SK-MEL-5 (cell line): ENCODE data around the gene TPM1. TPM values are rescaled to one million over a fixed set of nuclear protein-coding genes. Genes with fewer than 3 reads are reported as not detected.

ENCODE experiments used
- DNase-seq: peaks from one replicate; pipeline ENCODE4 v3.0.0-alpha.2; 2016; ENCODE audit warnings: low read depth, low spot score
- in situ Hi-C: cut with HindIII; loops from 2 replicates; pipeline ENCODE4 v1.10.0; 2016; ENCODE audit warnings: low sequenced_read_pairs, high pct_unique_total_duplicates, low pct_unique_long_range_greater_than_20kb
- total RNA-seq: library from RNA; depleted of rRNA; stranded (reverse); fragments of >200 nt; shearing (Covaris generic); gene quantifications from 2 replicates; pipeline ENCODE4 v1.2.3, GENCODE V29; 2014

Gene TPM1
- total RNA-seq, 1 experiment from 2014 or later, result 29.8 TPM

DNA sequence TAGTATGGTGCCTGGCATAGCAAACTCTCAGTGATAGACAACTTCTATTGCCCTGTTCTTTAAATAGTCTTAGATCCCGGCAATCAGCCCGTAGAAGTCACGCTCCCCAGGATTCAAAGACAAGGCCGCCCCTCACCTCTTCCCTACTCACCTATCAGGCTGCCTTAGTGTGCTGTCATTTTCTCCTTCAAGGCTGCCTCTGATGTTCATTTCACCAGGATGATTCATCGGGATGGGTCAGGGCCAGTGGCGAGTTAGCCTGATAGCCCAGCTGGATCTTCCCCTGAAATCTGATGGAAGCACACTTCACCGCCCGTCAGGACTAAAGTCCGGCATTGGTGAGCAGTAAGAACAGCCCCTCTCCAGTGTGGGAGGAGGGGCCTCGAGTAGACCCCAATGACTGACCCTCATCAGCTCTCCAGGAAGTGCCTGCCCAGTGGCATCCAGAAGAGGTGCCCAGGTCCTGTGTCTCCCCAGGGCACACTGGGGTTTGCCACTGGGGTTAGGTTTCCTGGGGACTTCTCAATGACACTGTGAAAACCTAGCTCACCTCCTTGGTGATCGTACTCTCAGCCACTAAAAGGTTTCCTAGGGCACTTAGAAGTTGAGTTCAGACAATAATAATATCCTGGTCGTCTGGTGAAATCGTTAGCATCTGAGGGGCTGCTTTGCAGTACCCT, 37.5 kb downstream of the TPM1 start:
- no peak for DNase-seq
- in situ Hi-C loops, result no loop called here

GRCh38 chr15:63080634-63081250, 38.2 kb downstream of the TPM1 start:
- in situ Hi-C loops, result no loop called here
- DNase-seq, result no peak

- no peak for DNase-seq
- in situ Hi-C loops, result no loop called here
Measured at GRCh38 chr15:63082366-63082765, 39.8 kb downstream of the TPM1 start.

- DNase-seq, result no peak
- in situ Hi-C loops, result no loop called here
Measured at GRCh38 chr15:63083044-63083443, 40.5 kb downstream of the TPM1 start.

DNA sequence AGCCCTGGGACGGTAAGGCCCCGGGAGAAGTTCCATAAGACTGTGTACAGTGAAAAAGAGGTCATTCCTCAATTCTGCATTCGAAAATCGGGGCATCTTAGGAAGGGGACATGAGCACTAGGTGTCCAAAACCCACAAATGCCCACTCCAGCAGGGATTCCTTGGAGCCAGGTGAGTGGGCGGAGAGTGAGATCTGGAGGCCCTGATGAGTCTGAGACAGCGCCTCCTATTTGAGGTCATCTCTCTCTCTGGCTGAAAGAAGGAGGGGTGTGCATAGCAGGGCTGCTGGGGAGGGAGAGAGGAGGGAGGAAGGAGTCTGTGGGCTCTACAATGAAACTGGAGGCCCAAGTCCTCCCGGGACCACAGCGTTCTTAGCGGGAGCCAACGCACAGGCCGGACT, 41.0 kb downstream of the TPM1 start:
- in situ Hi-C loops, result no loop called here
- no peak for DNase-seq

- no peak for DNase-seq
- in situ Hi-C loops, result no loop called here
Measured at GRCh38 chr15:63084806-63085205, 42.3 kb downstream of the TPM1 start.

DNA sequence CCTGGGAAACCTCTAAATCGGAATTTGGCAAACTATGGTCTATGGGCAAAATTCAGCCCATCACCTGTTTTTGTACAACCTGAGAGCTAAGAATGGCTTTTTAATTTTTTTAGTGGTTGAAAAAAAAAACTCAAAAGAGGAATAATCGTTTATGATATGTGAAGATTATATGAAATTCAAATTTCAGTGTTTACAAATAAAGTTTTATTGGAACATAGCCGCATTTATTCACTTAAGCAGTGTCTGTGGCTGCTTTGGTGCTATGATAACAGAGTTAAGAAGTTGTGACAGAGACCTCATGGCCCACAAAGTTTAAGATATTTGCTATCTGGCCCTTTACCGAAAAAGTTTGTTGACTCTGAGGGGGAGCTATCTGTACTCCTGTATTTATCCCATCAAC, 42.7 kb downstream of the TPM1 start:
- DNase-seq, result no peak
- in situ Hi-C loops, result no loop called here

DNA sequence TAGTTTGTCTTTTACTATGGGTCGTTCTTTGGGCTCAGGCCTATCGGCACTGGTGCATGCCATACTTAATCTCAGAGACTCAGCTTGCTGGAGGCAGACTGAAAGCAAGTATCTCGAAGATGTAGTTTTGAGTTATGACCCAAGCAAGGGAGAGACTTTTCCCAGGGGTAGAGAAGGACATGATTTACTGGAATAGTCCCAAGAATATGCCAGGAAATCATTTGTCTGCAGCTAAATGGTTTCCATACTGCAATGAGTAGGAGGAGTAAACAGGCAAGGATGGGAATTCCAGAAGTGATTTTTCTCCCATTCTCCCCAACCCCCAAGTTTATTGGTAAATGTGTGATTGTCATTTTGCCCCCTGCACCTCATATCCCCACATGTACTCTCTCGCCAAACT, 43.7 kb downstream of the TPM1 start:
- DNase-seq, result no peak
- in situ Hi-C loops, result no loop called here

DNA sequence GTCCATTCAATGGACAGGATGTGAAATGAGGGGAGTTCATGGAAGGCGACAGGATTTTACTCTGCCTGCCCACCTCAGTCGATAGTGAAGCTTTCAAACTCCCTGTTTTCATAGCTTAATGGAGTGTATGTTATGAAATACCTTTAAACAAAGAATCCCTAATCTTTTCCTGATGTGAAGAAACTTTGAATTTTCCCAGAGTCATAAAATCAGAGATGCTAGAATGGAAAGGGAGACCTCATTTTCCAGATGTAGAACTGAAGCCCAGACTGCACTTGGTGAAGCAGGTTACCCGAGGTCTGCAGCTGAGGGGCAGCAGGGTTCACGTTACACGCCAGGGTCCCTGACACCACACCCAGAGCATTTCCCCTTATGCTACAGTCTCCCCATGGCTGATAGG, 44.4 kb downstream of the TPM1 start:
- DNase-seq, result no peak
- in situ Hi-C loops, result no loop called here

GRCh38 chr15:63088533-63089245, 46.1 kb downstream of the TPM1 start:
- in situ Hi-C loops, result no loop called here
- peak; percentile 60 for DNase-seq

DNA sequence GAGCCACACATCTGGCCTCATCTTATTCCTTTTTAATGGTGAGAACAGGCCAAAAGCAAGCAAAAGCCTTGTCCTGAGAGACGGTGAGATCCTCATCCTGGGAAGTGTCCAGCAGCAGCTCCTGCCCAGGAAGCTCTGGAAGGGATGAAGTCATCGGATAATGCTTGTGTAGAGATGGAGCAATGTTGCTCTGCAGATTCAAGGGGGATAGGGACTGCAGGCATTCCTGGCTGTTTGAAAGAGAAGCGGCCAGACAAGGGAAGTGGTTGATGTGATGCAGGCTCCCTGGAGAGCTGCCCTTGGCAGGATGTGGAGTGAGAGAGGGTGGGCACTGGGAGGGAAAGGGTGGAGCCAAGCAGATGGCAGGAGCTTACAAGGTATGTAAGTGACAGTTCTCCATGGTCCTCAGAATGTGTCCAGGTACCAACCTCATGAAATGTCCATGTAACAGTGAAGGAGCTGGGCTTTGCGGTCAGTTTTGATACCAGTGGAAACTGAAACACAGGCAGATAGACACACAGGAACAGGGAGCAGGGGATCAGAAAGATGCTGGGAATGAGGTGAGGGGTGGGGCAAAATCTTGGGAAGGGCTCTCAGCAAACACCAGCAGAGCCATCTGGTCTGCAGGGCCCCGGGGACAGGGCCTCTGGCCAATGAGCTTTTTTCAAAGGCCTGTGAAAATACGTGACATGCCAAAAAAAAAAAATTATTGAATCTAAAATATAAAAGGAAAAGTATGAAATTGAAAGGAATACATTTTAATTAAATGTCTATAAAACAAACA, 46.9 kb downstream of the TPM1 start:
- in situ Hi-C loops, result no loop called here
- peak; percentile 61 for DNase-seq

DNA sequence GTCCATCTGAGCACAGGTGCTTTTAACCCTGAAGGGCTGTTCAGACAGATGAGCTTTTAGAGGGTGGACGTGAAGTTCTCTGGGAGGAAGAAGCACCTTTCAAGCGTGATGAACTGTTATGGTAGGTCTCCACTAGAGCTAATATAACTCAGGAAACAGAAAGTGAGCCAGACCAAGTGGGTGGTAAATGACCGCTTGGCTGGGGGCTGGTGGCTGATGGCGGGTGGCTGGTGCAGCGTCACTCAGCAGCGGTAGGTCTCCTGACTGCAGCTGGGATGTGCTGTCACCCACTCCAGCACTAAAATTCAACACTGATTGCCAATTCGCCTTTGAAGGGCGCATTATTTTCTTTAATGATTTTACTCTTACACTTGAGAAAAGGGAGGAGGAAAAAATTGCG, 47.9 kb downstream of the TPM1 start:
- in situ Hi-C loops, result no loop called here
- no peak for DNase-seq

DNA sequence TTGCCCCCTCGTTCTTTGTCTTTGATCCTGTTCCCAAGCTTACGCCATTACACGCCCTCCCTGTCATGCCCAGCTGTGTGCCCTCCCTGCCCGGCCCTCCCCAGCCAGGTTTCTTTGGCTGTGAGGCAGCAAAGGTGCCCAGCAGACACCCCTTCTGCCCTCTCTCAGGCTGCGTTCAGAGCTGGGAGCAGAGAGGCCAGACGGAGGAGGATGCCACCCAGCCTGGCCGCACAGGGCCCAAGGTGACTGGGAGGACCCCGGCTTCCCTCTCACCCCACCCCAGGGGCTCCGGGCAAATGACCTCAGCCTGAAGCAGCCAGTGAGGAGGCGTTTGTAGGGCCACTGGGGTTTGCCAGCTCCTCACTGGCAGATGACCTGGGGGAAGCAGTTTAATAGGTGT, 48.3 kb downstream of the TPM1 start:
- in situ Hi-C loops, result no loop called here
- DNase-seq, result no peak

DNA sequence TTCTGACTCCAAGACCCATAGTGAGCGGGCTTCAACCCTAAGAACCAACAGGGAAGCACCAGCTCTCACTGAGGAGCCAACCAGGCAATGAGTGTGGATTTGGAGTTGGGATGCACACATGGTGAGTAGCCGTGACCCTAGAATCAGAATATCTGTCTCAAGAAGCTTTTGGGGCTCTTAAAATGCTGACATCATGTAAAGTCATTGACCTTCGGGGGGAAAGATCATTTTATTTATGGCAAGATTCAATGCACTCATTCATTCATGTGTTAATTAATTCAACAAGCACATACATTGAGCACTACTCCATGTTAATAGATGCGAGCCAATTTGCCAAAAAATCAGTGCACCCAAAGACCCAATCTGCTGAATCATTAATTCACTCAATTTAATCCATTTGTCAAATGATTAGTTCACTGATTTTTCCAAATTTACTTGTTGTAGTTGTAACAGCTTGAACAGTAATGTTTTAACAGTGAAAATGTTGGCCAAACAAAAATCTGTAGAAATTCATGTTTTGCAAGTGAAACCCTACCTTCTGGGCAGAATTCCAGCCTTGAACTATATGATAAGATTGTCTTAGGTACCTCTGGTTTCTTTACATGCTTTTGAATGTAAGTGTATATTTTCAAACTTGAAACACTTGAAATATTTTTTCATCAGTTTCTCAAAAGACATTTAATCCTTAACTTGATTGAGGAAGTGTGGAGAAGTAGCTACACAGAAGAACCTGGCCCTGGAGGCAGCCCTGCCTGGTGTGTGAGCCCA, 49.3 kb downstream of the TPM1 start:
- in situ Hi-C loops, result no loop called here
- no peak for DNase-seq

GRCh38 chr15:63093486-63094205, 51.1 kb downstream of the TPM1 start:
- in situ Hi-C loops, result no loop called here

DNA sequence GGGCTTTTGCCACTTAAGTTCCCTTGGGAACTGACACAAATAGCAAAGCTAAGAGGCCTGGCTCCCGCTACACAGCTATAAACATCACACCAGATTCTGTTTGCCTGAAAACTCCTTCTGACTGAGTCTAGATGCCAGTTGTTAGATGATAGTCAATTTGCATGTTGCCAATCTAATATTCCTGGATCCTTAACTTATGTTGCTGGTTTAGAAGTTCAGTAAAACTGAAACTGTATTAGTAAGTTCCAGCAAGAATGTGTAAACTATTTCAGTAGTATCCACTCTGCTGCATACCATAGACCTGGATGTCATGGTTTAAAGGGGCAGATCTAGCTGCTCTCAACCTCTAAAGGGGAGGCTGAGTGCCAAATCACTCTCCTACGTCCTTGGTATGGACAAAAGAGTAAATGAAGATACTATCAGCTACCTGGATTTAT, 52.0 kb downstream of the TPM1 start:
- in situ Hi-C loops, result no loop called here
- no peak for DNase-seq

More at GRCh38 chr15:63093486-63094205, 51.1 kb downstream of the TPM1 start:
- DNase-seq, result peak; percentile 83

GRCh38 chr15:63096178-63096577, 53.6 kb downstream of the TPM1 start:
- no peak for DNase-seq
- in situ Hi-C loops, result no loop called here
